HL-60 (cell line): ENCODE results near the gene SAMD3.

Experiments
- DNase-seq, 2 experiments: peaks; one replicate each; pipeline ENCODE4 v3.0.0-alpha.2; 2010 to 2020; ENCODE audit warnings: low read depth in 1 of 2, low spot score in 1 of 2
- H3K27ac ChIP-seq: fragments of 250-450 bp; sonication (Bioruptor Pico); replicated peaks from 2 replicates; pipeline ENCODE4 v1.5.1; 2020; ENCODE audit warnings: mild to moderate bottlenecking, moderate library complexity
- H3K27me3 ChIP-seq: fragments of 250-450 bp; sonication (Bioruptor Pico); 2 replicates; pipeline ENCODE4 v1.5.1; 2021; ENCODE audit warnings: mild to moderate bottlenecking, moderate library complexity; ENCODE audit not compliant: insufficient read depth, poor library complexity, severe bottlenecking
- H3K4me3 ChIP-seq: replicated peaks from 2 replicates; pipeline ENCODE4 v1.5.1; 2011; ENCODE audit warnings: mild to moderate bottlenecking, control low read depth, low read length; ENCODE audit not compliant: insufficient read depth
- GABPA ChIP-seq: IDR thresholded peaks from 2 replicates; pipeline ENCODE4 v1.6.1; 2012; ENCODE audit warnings: low read depth
- POLR2AphosphoS5 ChIP-seq: IDR thresholded peaks from 2 replicates; pipeline ENCODE4 v1.6.1; 2012; ENCODE audit warnings: low read depth
- SPI1 ChIP-seq: IDR thresholded peaks from 2 replicates; pipeline ENCODE4 v1.6.1; 2012; ENCODE audit warnings: low read depth, mild to moderate bottlenecking, borderline replicate concordance
- TF ChIP-seq, protein P1 (sequence below): IDR thresholded peaks from 2 replicates; pipeline ENCODE4 v1.6.1; 2012; ENCODE audit warnings: low read depth; ENCODE audit not compliant: insufficient replicate concordance
- TF ChIP-seq, protein P2 (sequence below): IDR thresholded peaks from one replicate; pipeline ENCODE4 v1.5.1; 2011; ENCODE audit warnings: low read length, control low read depth, inconsistent platforms; ENCODE audit not compliant: insufficient read depth

The SAMD3 gene

DNA sequence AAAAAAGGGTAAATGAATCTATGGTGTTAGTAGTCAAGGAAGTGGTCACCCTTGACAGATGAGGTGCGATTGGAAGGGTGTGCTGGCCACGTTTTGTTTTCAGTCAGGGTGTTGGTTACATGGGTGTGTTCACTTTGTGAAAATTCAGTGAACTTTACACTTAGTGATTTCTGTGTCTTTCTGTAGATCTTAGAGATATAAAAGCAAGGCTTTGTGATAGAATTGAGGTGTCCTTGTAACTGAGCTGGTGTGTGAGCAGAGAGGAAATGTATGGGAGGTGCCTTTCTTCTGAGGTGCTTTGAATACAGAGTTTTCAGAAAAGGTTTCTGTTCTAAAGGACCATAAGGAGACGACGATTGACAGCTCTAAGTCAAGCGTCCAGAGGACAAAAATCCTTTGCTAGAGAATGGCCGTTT lies 90.5 kb downstream of the SAMD3 start:
- Histone ChIP-seq H3K27me3 (no peaks in the 10 kb centered on the region), H3K27ac (no peak overlapping the region), H3K4me3 (no peak overlapping the region)
- no peak for DNase-seq
- no peak for TF ChIP-seq SPI1
- TF ChIP-seq GABPA = no peak
- TF ChIP-seq, protein P1, sequence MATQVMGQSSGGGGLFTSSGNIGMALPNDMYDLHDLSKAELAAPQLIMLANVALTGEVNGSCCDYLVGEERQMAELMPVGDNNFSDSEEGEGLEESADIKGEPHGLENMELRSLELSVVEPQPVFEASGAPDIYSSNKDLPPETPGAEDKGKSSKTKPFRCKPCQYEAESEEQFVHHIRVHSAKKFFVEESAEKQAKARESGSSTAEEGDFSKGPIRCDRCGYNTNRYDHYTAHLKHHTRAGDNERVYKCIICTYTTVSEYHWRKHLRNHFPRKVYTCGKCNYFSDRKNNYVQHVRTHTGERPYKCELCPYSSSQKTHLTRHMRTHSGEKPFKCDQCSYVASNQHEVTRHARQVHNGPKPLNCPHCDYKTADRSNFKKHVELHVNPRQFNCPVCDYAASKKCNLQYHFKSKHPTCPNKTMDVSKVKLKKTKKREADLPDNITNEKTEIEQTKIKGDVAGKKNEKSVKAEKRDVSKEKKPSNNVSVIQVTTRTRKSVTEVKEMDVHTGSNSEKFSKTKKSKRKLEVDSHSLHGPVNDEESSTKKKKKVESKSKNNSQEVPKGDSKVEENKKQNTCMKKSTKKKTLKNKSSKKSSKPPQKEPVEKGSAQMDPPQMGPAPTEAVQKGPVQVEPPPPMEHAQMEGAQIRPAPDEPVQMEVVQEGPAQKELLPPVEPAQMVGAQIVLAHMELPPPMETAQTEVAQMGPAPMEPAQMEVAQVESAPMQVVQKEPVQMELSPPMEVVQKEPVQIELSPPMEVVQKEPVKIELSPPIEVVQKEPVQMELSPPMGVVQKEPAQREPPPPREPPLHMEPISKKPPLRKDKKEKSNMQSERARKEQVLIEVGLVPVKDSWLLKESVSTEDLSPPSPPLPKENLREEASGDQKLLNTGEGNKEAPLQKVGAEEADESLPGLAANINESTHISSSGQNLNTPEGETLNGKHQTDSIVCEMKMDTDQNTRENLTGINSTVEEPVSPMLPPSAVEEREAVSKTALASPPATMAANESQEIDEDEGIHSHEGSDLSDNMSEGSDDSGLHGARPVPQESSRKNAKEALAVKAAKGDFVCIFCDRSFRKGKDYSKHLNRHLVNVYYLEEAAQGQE = no peak
- TF ChIP-seq POLR2AphosphoS5 = no peak
- TF ChIP-seq, protein P2, sequence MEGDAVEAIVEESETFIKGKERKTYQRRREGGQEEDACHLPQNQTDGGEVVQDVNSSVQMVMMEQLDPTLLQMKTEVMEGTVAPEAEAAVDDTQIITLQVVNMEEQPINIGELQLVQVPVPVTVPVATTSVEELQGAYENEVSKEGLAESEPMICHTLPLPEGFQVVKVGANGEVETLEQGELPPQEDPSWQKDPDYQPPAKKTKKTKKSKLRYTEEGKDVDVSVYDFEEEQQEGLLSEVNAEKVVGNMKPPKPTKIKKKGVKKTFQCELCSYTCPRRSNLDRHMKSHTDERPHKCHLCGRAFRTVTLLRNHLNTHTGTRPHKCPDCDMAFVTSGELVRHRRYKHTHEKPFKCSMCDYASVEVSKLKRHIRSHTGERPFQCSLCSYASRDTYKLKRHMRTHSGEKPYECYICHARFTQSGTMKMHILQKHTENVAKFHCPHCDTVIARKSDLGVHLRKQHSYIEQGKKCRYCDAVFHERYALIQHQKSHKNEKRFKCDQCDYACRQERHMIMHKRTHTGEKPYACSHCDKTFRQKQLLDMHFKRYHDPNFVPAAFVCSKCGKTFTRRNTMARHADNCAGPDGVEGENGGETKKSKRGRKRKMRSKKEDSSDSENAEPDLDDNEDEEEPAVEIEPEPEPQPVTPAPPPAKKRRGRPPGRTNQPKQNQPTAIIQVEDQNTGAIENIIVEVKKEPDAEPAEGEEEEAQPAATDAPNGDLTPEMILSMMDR = no peak

DNA sequence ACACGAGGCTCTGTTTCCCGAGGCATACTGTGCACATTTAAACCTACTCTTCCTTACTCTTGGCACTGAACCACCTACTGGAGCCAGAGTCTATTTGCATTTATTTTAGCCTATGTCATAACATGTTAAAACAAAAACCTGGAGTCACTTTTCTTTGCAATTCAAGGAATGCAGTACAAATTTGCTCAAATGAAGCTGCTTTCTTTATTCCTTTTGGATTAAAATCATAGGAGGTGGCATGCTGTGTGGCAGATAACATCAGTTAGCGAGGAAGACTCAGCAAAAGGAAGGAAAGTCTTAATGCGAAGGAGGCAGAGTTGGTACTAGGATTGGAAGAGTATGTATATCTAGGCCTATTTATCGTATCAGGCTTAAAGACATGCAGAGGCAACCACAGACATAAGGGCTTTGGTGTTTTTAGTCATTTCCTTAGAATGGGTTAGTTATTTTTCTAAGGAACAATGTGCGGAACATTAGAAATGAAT lies 92.9 kb downstream of the SAMD3 start:
- TF ChIP-seq, protein P2 = no peak
- TF ChIP-seq, protein P1 = no peak
- no peak for TF ChIP-seq POLR2AphosphoS5
- TF ChIP-seq GABPA = no peak
- no peak for TF ChIP-seq SPI1
- Histone ChIP-seq H3K4me3 (no peak overlapping the region), H3K27ac (no peak overlapping the region), H3K27me3 (no peaks in the 10 kb centered on the region)
- no peak for DNase-seq

DNA sequence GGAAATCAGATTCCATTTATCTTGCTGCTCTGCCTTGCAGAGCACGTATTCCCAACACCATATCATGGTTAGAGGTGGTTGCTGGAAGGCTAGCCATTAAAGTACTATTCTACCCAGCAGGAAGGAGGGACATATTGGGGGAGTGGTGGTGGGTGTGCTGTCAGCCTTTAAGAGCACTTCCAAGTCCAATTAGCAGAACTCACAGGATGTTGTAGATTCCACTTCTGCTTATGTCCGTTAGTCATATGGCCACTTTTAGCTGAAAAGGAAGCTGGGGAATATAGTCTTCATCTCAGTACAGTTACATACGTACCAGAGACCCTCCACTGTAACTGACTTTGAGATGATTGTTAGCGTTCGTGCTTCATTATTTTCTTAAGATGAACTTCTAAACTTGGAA lies 94.4 kb downstream of the SAMD3 start:
- no peaks in the 10 kb centered on the region for H3K27me3 ChIP-seq
- H3K27ac ChIP-seq = no peak overlapping the region
- TF ChIP-seq GABPA = no peak
- TF ChIP-seq, protein P2 = no peak
- no peak for TF ChIP-seq SPI1
- TF ChIP-seq, protein P1 = no peak
- TF ChIP-seq POLR2AphosphoS5 = no peak
- no peak overlapping the region for H3K4me3 ChIP-seq
- DNase-seq = no peak
